Stomach (tissue), 4 donors: ENCODE results near the gene HNRNPF.

Experiments
- POLR2A ChIP-seq, 4 donors: fragments of 450-650 bp; IDR thresholded peaks; one replicate each; pipeline ENCODE4 v1.6.1; 2016; ENCODE audit warnings: antibody characterized with exemption in 4 of 4, control low read depth in 2 of 4, mild to moderate bottlenecking in 1 of 4, moderate library complexity in 1 of 4
- TF ChIP-seq, protein P1 (sequence below), 7 experiments: fragments of 450-650 bp in 4 of 7; fragments of 200-600 bp in 3 of 7; sonication (generic) in 3 of 7; IDR thresholded peaks; one replicate each; pipeline ENCODE4 v1.5.1; 2016 to 2019; ENCODE audit warnings: antibody characterized with exemption in 7 of 7, control low read depth in 2 of 7, mild to moderate bottlenecking in 1 of 7

DNA sequence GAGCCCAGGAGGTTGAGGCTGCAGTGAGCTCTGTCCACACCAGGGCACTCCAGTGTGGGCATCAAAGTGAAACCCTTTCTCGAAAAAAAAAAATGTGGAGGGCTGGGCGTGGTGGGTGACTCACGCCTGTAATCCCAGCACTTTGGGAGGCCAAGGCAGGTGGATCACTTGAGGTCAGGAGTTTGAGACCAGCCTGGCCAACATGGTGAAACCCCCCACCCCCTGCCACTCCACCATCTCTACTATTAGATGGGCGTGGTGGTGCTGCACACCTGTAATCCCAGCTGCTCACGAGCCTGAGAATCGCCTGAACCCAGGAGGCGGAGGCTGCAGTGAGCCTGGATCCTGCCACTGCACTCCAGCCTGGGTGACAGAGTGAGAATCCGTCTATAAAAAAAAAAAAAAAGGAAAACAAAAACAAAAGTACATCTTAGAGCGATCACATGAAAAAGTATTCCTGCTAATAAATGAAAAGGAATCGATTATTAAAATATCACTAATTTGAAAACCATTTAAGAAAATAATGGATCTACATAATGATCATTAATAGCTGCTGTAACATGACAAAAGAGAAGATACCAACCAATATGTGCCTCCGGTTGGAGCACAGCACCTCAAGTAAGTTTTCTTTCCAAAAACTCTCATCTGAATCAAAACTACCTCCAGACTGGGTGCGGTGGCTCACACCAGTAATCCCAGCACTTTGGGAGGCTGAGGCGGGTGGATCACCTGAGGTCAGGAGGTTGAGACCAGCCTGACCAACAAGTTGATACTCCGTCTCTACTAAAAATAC, 4.9 kb downstream of the HNRNPF start:
- no peak for TF ChIP-seq POLR2A (IDR thresholded peaks at IDR 0.05)
- TF ChIP-seq, protein P1, sequence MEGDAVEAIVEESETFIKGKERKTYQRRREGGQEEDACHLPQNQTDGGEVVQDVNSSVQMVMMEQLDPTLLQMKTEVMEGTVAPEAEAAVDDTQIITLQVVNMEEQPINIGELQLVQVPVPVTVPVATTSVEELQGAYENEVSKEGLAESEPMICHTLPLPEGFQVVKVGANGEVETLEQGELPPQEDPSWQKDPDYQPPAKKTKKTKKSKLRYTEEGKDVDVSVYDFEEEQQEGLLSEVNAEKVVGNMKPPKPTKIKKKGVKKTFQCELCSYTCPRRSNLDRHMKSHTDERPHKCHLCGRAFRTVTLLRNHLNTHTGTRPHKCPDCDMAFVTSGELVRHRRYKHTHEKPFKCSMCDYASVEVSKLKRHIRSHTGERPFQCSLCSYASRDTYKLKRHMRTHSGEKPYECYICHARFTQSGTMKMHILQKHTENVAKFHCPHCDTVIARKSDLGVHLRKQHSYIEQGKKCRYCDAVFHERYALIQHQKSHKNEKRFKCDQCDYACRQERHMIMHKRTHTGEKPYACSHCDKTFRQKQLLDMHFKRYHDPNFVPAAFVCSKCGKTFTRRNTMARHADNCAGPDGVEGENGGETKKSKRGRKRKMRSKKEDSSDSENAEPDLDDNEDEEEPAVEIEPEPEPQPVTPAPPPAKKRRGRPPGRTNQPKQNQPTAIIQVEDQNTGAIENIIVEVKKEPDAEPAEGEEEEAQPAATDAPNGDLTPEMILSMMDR (IDR thresholded peaks at IDR 0.05), result no peak
